ENCODE data around the gene DLGAP1. TPM values are rescaled to one million over a fixed set of nuclear protein-coding genes. Genes with fewer than 3 reads are reported as not detected.

DLGAP1 gene
- polyA plus RNA-seq, 1 of the 3 experiments (the other 2 are of a cell fraction) = not detected

GRCh38 chr18:4245456-4245855 is 209.7 kb downstream of the DLGAP1 start:
- no peak for TF ChIP-seq MXI1 (IDR thresholded peaks at IDR 0.05; ENCODE audit: low read depth, low read length)
- no peak for TF ChIP-seq RCOR1 (IDR thresholded peaks at IDR 0.05; ENCODE audit: low read length)
- no peak for TF ChIP-seq RAD21 (IDR thresholded peaks at IDR 0.05; ENCODE audit: low read length)
- no peak for TF ChIP-seq TCF12 (IDR thresholded peaks at IDR 0.05)
- TF ChIP-seq CTCF (IDR thresholded peaks at IDR 0.05) = no peak
- no peak for TF ChIP-seq JUND (IDR thresholded peaks at IDR 0.05)
- TF ChIP-seq FOSL2 (IDR thresholded peaks at IDR 0.05; ENCODE audit: borderline replicate concordance, low read depth) = no peak
- no peak for TF ChIP-seq FOXJ3 (CRISPR knock-in tag; IDR thresholded peaks at IDR 0.05)
- TF ChIP-seq IRF3 (IDR thresholded peaks at IDR 0.05; ENCODE audit: low read depth, low read length) = no peak
- Histone ChIP-seq H3K9ac (no peak overlapping the region), H3K9me2 (no peaks in the 10 kb centered on the region), H2AFZ (ENCODE audit: low read depth) (no peak overlapping the region), H3F3A (replicated peaks; ENCODE audit: insufficient read depth) (no peaks in the 10 kb centered on the region), H4K20me1 (ENCODE audit: insufficient read depth) (no peaks in the 10 kb centered on the region), H3K9me3 (no peaks in the 10 kb centered on the region), H3K4me2 (no peak overlapping the region), H3K27me3 (ENCODE audit: insufficient read depth) (no peaks in the 10 kb centered on the region), H3K79me2 (ENCODE audit: insufficient read depth) (no peaks in the 10 kb centered on the region), H3K4me3 (ENCODE audit: low read depth in 2 of 2, low read length in 1 of 2) (no peak overlapping the region), H3K36me3 (replicated peaks in 1 of 2; ENCODE audit: control insufficient read depth in 1 of 2, insufficient read depth in 2 of 2, low read length in 1 of 2) (no peaks in the 10 kb centered on the region), H3K27ac (ENCODE audit: low read depth in 2 of 2, low read length in 1 of 2) (no peak overlapping the region), H3K4me1 (ENCODE audit: control insufficient read depth in 1 of 2, insufficient read depth in 2 of 2, low read depth in 1 of 2, low read length in 1 of 2) (no peaks in the 10 kb centered on the region)
- CTCF ChIA-PET = no interaction called here
- no peak for DNase-seq
- POLR2A ChIA-PET = no interaction called here
- 5% methylated on average over 3 of the region's 3 CpGs for WGBS (ENCODE audit: low lambda C conversion rate)

- CTCF ChIA-PET = no interaction called here
Observed at GRCh38 chr18:4242431-4243161, 212.5 kb downstream of the DLGAP1 start.

More at GRCh38 chr18:4242431-4243161, 212.5 kb downstream of the DLGAP1 start:
- no peak for DNase-seq
- TF ChIP-seq TCF12 (IDR thresholded peaks at IDR 0.05) (no peak), MEF2A (IDR thresholded peaks at IDR 0.05; ENCODE audit: borderline replicate concordance, low read depth) (no peak)
- Histone ChIP-seq H3F3A (replicated peaks; ENCODE audit: insufficient read depth) (no peaks in the 10 kb centered on the region), H3K27ac (ENCODE audit: low read depth in 2 of 2, low read length in 1 of 2) (no peak overlapping the region), H3K9me3 (no peaks in the 10 kb centered on the region), H3K4me2 (no peak overlapping the region), H3K79me2 (ENCODE audit: insufficient read depth) (no peaks in the 10 kb centered on the region), H2AFZ (ENCODE audit: low read depth) (no peak overlapping the region), H3K27me3 (ENCODE audit: insufficient read depth) (no peaks in the 10 kb centered on the region), H3K36me3 (replicated peaks in 1 of 2; ENCODE audit: control insufficient read depth in 1 of 2, insufficient read depth in 2 of 2, low read length in 1 of 2) (no peaks in the 10 kb centered on the region), H3K9me2 (no peaks in the 10 kb centered on the region), H3K4me3 (ENCODE audit: low read depth in 2 of 2, low read length in 1 of 2) (no peak overlapping the region), H4K20me1 (ENCODE audit: insufficient read depth) (no peaks in the 10 kb centered on the region), H3K9ac (no peak overlapping the region), H3K4me1 (ENCODE audit: control insufficient read depth in 1 of 2, insufficient read depth in 2 of 2, low read depth in 1 of 2, low read length in 1 of 2) (no peaks in the 10 kb centered on the region)
- POLR2A ChIA-PET = no interaction called here
- WGBS (ENCODE audit: low lambda C conversion rate) = 7% methylated on average over 5 of the region's 5 CpGs
